HL-60 (cell line): ENCODE measurements around the gene VIP.

Source experiments
- CTCF ChIP-seq: IDR thresholded peaks from one replicate; pipeline ENCODE4 v1.5.1; 2011; ENCODE audit warnings: low read length, control low read depth, inconsistent platforms; ENCODE audit not compliant: insufficient read depth
- POLR2AphosphoS5 ChIP-seq: IDR thresholded peaks from 2 replicates; pipeline ENCODE4 v1.6.1; 2012; ENCODE audit warnings: low read depth
- REST ChIP-seq: IDR thresholded peaks from 2 replicates; pipeline ENCODE4 v1.6.1; 2012; ENCODE audit warnings: low read depth; ENCODE audit not compliant: insufficient replicate concordance

GRCh38 chr6:152716322-152716721, 34.3 kb upstream of the VIP start:
- TF ChIP-seq CTCF, result no peak
- no peak for TF ChIP-seq POLR2AphosphoS5
- TF ChIP-seq REST, result no peak
